Activated naive CD8-positive, alpha-beta T cell treated with anti-CD3 and anti-CD28 coated beads, Interleukin-2, amount 10 ng/mL, durations not matched to agents 7 days and 5 days (primary cell): Measurements from ENCODE around the gene SPTSSA. TPM values are rescaled to one million over a fixed set of nuclear protein-coding genes. Genes with fewer than 3 reads are reported as not detected.
"Not testable (repeated sequence)": the region's sequence is repeated elsewhere in the genome, so short reads cannot be mapped to it uniquely, and the experiment has no call there.

Source experiments
- ATAC-seq: fragments of 150-1000 bp; cut with Tn5 transposase; one replicate; pipeline ENCODE4 v1.10.0; 2021; ENCODE audit warnings: low read depth, moderate library complexity
- POLR2A ChIA-PET: fragments of 350-600 bp; sonication (Branson Sonifier 250); formaldehyde crosslinking; loops from one replicate; lab custom pipeline; 2021; ENCODE audit warnings: antibody characterized with exemption; lab: Charles Lee
- DNase-seq: peaks from one replicate; pipeline ENCODE4 v3.0.0; 2021
- H3K27ac Mint-ChIP-seq: one replicate; pipeline ENCODE4 v1.8.0; 2022; ENCODE audit warnings: mild to moderate bottlenecking, mixed read lengths
- H3K27me3 Mint-ChIP-seq: one replicate; pipeline ENCODE4 v1.8.0; 2022; ENCODE audit warnings: mild to moderate bottlenecking, moderate library complexity, mixed read lengths
- H3K36me3 Mint-ChIP-seq: one replicate; pipeline ENCODE4 v1.8.0; 2021; ENCODE audit warnings: mild to moderate bottlenecking, mixed read lengths
- H3K4me1 Mint-ChIP-seq: one replicate; pipeline ENCODE4 v1.8.0; 2021; ENCODE audit warnings: mixed read lengths
- H3K4me3 Mint-ChIP-seq: one replicate; pipeline ENCODE4 v1.8.0; 2022; ENCODE audit warnings: mild to moderate bottlenecking, moderate library complexity, mixed read lengths
- H3K9me3 Mint-ChIP-seq: one replicate; pipeline ENCODE4 v1.8.0; 2021; ENCODE audit warnings: mixed read lengths
- total RNA-seq, 2 experiments: library from RNA; stranded (reverse); gene quantifications; one replicate each; pipeline ENCODE4 v1.2.3, GENCODE V29; 2021

The SPTSSA gene
- total RNA-seq, 2 experiments from 2014 or later: 10.3 to 11.5 TPM

- Mint-ChIP-seq H3K36me3 (no peaks in the 10 kb centered on the region), H3K27me3 (no peaks in the 10 kb centered on the region), H3K27ac (no peak overlapping the region), H3K4me3 (no peak overlapping the region), H3K4me1 (no peaks in the 10 kb centered on the region), H3K9me3 (no peaks in the 10 kb centered on the region)
- ATAC-seq (no peak), DNase-seq (no peak)
- POLR2A ChIA-PET: no interaction called here
Measured at GRCh38 chr14:34488528-34488927, 26.5 kb upstream of the SPTSSA start.

GRCh38 chr14:34484726-34485125 is 22.7 kb upstream of the SPTSSA start:
- Mint-ChIP-seq H3K27me3 (no peaks in the 10 kb centered on the region), H3K4me3 (no peak overlapping the region), H3K27ac (no peak overlapping the region), H3K9me3 (no peaks in the 10 kb centered on the region), H3K36me3 (no peaks in the 10 kb centered on the region), H3K4me1 (no peaks in the 10 kb centered on the region)
- ATAC-seq (no peak), DNase-seq (no peak)
- POLR2A ChIA-PET: no interaction called here

DNA sequence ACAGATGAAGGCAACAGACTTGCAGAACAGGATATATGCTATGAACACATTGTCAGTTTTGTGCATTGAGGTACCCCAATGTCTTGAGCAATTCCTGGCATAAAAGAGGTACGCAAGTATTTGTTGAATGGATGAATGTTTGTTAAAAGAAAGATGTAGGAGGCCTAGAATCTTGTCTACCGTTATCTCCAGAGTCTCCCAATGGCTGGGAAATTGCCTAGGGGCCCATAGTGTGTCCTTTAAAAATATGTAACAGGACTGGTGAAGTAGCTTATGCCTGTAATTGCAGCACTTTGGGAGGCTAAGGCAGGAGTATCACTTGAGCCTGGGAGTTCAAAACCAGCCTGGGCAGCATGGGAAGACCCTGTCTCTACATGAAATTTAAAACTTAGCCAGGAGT is 20.4 kb upstream of the SPTSSA start:
- POLR2A ChIA-PET: no interaction called here
- DNase-seq (no peak), ATAC-seq (no peak)
- no peaks in the 10 kb centered on the region for H3K36me3 Mint-ChIP-seq
- no peaks in the 10 kb centered on the region for H3K27me3 Mint-ChIP-seq
- no peaks in the 10 kb centered on the region for H3K4me1 Mint-ChIP-seq
- no peak overlapping the region for H3K4me3 Mint-ChIP-seq
- no peaks in the 10 kb centered on the region for H3K9me3 Mint-ChIP-seq
- no peak overlapping the region for H3K27ac Mint-ChIP-seq

DNA sequence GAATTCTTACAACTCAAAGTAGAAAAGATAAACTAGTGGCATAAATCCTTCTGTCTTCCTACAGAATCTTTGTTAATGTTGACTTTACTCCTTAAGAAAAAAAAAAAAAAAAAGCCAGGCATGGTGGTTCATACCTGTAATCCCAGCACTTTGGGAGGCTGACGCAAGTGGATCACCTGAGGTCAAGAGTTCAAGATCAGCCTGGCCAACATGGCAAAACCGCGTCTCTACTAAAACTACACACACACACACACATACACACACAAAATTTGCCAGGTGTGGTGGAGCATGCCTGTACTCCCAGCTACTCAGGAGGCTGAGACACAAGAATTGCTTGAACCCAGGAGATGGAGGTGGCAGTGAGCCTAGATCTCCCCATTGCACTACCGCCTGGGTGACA is 17.7 kb upstream of the SPTSSA start:
- no peaks in the 10 kb centered on the region for H3K36me3 Mint-ChIP-seq
- no peaks in the 10 kb centered on the region for H3K4me1 Mint-ChIP-seq
- H3K9me3 Mint-ChIP-seq: no peaks in the 10 kb centered on the region
- no peak overlapping the region for H3K4me3 Mint-ChIP-seq
- ATAC-seq: no peak
- H3K27ac Mint-ChIP-seq: no peak overlapping the region
- no peak for DNase-seq
- POLR2A ChIA-PET: interaction anchor here (0.6 kb wide), 1 partner anchor 354 kb away, joined by 3 read pairs; no protein-coding TSS in a partner anchor
- no peaks in the 10 kb centered on the region for H3K27me3 Mint-ChIP-seq

DNA sequence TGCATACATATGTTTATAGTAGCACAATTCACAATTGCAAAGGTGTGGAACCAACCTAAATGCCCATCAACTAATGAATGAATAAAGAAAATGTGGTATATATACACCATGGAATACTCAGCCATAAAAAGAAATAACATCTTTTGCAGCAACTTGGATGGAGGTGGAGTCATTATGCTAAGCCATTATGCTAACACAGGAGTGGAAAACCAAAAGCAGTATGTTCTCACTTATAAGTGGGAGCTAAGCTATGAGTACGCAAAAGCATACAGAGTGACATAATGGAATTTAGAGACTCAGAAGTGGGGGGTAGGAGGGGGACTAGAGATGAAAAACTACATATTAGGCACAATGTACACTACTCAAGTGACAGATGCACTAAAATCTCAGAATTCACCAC is 16.2 kb upstream of the SPTSSA start:
- Mint-ChIP-seq H3K4me1 (no peaks in the 10 kb centered on the region), H3K27me3 (no peaks in the 10 kb centered on the region), H3K9me3 (no peaks in the 10 kb centered on the region), H3K36me3 (no peaks in the 10 kb centered on the region), H3K27ac (no peak overlapping the region), H3K4me3 (no peak overlapping the region)
- POLR2A ChIA-PET: interaction anchor here (1.3 kb wide), 1 partner anchor 15 kb away, joined by 5 read pairs; no protein-coding TSS in a partner anchor
- DNase-seq (no peak), ATAC-seq (no peak)

GRCh38 chr14:34476036-34476435 is 14.0 kb upstream of the SPTSSA start:
- ATAC-seq, H3K4me3 Mint-ChIP-seq, POLR2A ChIA-PET, H3K27ac Mint-ChIP-seq, DNase-seq, H3K27me3 Mint-ChIP-seq, H3K36me3 Mint-ChIP-seq, H3K4me1 Mint-ChIP-seq, H3K9me3 Mint-ChIP-seq: not testable (repeated sequence)

DNA sequence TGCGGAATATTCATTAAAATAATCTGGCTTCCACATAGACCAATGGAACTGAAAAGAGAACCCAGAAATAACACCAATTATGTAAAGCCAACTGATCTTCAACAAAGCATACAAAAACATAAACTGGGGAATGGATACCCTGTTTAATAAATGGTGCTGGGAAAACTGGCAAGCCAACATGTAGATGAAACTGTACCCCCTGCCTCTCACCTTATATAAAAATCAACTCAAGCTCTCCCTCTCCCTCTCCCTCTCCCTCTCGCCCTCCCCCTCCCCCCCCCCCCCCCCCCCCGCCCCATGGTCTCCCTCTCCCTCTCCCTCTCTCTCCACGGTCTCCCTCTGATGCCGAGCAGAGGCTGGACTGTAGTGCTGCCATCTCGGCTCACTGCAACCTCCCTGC is 13.1 kb upstream of the SPTSSA start:
- peaks cover 4% of the 10 kb centered on the region for H3K27me3 Mint-ChIP-seq
- POLR2A ChIA-PET: no interaction called here
- H3K9me3 Mint-ChIP-seq: no peaks in the 10 kb centered on the region
- ATAC-seq (no peak), DNase-seq (no peak)
- no peak overlapping the region for H3K27ac Mint-ChIP-seq
- peaks cover 2% of the 10 kb centered on the region for H3K4me1 Mint-ChIP-seq
- H3K4me3 Mint-ChIP-seq: no peak overlapping the region
- no peaks in the 10 kb centered on the region for H3K36me3 Mint-ChIP-seq

DNA sequence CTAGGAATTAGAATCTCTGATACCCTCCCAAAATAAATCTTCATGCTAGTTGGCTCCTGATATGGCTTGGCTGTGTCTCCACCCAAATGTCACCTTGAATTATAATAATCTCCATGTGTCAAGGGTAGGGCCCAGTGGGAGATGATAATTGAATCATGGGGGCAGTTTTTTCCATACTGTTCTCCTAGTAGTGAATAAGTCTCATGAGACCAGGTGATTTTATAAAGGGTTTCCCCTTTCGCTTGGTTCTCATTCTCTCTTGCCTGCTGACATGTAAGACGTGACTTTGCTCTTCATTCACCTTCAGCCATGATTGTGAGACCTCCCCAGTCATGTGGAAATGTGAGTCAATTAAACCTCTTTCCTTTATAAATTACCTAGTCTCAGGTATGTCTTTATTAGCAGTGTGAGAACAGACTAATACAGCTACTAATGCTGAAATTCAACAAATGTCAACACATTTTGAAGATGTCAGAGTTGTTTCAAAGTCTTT is 12.2 kb upstream of the SPTSSA start:
- peaks cover 4% of the 10 kb centered on the region for H3K27me3 Mint-ChIP-seq
- no peaks in the 10 kb centered on the region for H3K36me3 Mint-ChIP-seq
- DNase-seq (no peak), ATAC-seq (no peak)
- no peaks in the 10 kb centered on the region for H3K9me3 Mint-ChIP-seq
- no peak overlapping the region for H3K27ac Mint-ChIP-seq
- POLR2A ChIA-PET: no interaction called here
- H3K4me1 Mint-ChIP-seq: peaks cover 2% of the 10 kb centered on the region
- H3K4me3 Mint-ChIP-seq: no peak overlapping the region

DNA sequence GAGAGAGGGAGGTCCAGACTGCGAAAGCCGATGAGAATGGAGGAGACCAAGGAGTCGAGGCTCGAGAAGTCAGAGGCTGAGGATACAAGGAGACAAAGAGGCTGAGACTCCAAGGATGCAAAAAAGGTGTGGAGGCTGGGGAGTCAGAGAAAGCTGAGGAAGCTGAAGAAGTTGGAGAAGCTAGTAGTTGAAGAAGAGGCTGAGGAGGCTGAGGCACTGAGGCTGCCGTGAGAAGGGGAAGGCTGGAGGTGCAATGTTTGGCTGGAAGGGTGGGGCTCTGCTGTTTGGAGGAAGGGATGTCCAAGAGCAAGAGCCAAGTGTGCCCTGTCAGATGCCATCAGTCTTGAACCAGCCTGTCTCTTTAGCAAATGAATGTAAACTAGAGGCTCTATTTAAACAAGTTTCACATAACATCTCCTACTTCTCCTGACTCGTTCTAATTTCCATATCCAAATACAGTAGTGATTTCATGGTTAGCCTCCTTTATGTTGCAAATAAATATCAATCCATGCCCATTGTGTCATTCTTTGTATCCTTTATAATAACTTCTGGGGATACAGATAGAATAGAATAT is 10.8 kb upstream of the SPTSSA start:
- no peak for ATAC-seq
- Mint-ChIP-seq H3K27me3 (peaks cover 7% of the 10 kb centered on the region), H3K36me3 (no peaks in the 10 kb centered on the region), H3K4me3 (no peak overlapping the region), H3K9me3 (no peaks in the 10 kb centered on the region), H3K4me1 (peaks cover 2% of the 10 kb centered on the region), H3K27ac (no peak overlapping the region)
- DNase-seq: no peak
- POLR2A ChIA-PET: no interaction called here

GRCh38 chr14:34470319-34470718 is 8.3 kb upstream of the SPTSSA start:
- Mint-ChIP-seq H3K4me3 (no peak overlapping the region), H3K27ac (no peak overlapping the region), H3K36me3 (no peaks in the 10 kb centered on the region), H3K27me3 (peaks cover 7% of the 10 kb centered on the region), H3K4me1 (peaks cover 4% of the 10 kb centered on the region), H3K9me3 (no peaks in the 10 kb centered on the region)
- POLR2A ChIA-PET: no interaction called here
- ATAC-seq (no peak), DNase-seq (no peak)

DNA sequence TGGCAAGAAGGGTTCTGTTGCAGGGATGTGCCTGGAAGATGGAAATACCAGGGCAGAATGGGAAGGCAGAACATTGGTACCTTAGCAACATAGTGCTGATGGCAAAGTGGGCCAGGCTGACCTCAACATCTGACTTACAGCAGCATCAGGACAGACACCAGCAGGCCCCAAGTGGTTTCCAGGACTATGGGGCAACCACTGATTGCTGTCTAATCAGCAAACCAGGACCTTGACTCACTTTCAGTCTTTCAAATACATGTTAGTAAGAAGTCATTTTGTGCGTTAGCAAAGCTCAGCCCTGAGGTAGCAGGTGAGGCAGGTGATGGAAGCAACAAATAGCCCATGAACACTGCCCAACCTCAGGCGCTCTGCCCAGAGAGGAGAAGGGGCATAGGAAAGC is 4.7 kb upstream of the SPTSSA start:
- H3K27ac Mint-ChIP-seq: no peak overlapping the region
- H3K36me3 Mint-ChIP-seq: no peaks in the 10 kb centered on the region
- ATAC-seq (no peak), DNase-seq (no peak)
- peaks cover 3% of the 10 kb centered on the region for H3K27me3 Mint-ChIP-seq
- POLR2A ChIA-PET: interaction anchor here (0.6 kb wide), 1 partner anchor 949 kb away, joined by 4 read pairs; no protein-coding TSS in a partner anchor
- H3K4me3 Mint-ChIP-seq: no peak overlapping the region
- H3K9me3 Mint-ChIP-seq: no peaks in the 10 kb centered on the region
- H3K4me1 Mint-ChIP-seq: peaks cover 6% of the 10 kb centered on the region

- Mint-ChIP-seq H3K36me3 (no peaks in the 10 kb centered on the region), H3K4me1 (peaks cover 12% of the 10 kb centered on the region), H3K4me3 (no peak overlapping the region), H3K9me3 (no peaks in the 10 kb centered on the region), H3K27ac (no peak overlapping the region), H3K27me3 (peaks cover 3% of the 10 kb centered on the region)
- no peak for ATAC-seq
- DNase-seq: no peak
- POLR2A ChIA-PET: interaction anchor here (0.6 kb wide), 2 partner anchors 13 to 111 kb away, joined by 3 to 5 read pairs; no protein-coding TSS in a partner anchor
Measured at GRCh38 chr14:34465069-34465859, 3.2 kb upstream of the SPTSSA start.

- Mint-ChIP-seq H3K9me3 (no peaks in the 10 kb centered on the region), H3K27ac (no peak overlapping the region), H3K4me1 (peaks cover 16% of the 10 kb centered on the region), H3K4me3 (no peak overlapping the region), H3K36me3 (no peaks in the 10 kb centered on the region), H3K27me3 (peaks cover under 1% of the 10 kb centered on the region)
- ATAC-seq: no peak
- POLR2A ChIA-PET: interaction anchor here (0.6 kb wide), 1 partner anchor 15 kb away, joined by 5 read pairs; no protein-coding TSS in a partner anchor
- no peak for DNase-seq
Measured at GRCh38 chr14:34463598-34463961, 1.5 kb upstream of the SPTSSA start.
